ENCODE data around the gene STMND1.

GRCh38 chr6:17138033-17138432, 36.2 kb downstream of the STMND1 start:
- TF ChIP-seq POLR2A (IDR thresholded peaks at IDR 0.05): no peak
- TF ChIP-seq CTCF (IDR thresholded peaks at IDR 0.05): no peak
- no peak for TF ChIP-seq POLR2AphosphoS5 (IDR thresholded peaks at IDR 0.05)
- no peak for TF ChIP-seq EP300 (IDR thresholded peaks at IDR 0.05)

All from sigmoid colon (tissue), 4 donors.